GM12865 (cell line): Measurements from ENCODE around the gene VANGL2.

ENCODE experiments used
- DNase-seq: peaks from one replicate; pipeline ENCODE4 v3.0.0; 2010; ENCODE audit warnings: low read depth
- H3K4me3 ChIP-seq: 2 replicates; pipeline ENCODE4 v1.5.1; 2011; ENCODE audit warnings: mild to moderate bottlenecking, low read depth, low read length, control low read depth
- CTCF ChIP-seq: IDR thresholded peaks from 2 replicates; pipeline ENCODE4 v1.5.1; 2011; ENCODE audit warnings: low read length, control low read depth, low read depth, inconsistent platforms; ENCODE audit not compliant: insufficient read depth; ENCODE audit errors: missing control alignments

Gene VANGL2

DNA sequence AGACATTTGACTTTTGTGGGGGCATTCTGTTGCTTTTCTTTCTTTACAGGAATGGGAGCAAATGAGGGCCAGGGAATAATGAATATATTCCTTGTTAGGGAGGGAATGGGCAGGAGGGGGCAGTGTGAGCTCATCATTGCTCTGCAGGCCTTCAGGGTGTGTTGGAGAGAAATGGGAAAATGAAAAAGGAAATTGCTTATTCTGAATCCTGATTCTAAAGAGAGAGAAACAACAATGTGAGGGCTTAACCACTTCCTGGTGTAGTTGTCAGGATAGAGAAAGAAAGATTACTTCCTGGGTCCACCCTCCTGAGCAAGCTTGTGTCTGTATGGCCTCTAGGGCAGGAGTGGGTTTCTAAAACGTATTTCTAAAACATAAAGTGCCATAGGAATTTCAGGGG, 28.3 kb downstream of the VANGL2 start:
- peak; percentile 83 for DNase-seq
- TF ChIP-seq CTCF = peak; percentile 58
- H3K4me3 ChIP-seq = no peak overlapping the region

DNA sequence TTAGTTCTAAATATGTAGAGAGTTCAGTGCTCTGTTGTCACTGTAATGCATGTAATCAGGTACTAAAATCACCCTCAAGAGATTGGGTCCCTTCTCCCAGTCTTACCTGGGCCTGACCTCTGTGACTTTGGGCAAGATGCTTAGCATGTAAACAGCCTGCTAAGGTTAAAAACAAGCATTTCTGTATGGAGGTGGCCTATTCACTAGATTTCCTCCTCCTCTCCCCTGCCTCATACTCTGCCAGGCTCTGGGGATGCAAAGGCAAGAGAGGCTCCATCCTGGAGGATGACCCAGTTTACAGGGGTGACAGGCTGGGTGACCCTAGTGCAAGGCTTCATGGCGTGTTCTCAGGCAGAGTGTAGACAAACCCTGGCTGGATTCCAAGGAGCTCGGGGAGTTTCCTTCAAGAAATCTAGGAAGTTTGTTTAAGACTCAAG, 28.8 kb downstream of the VANGL2 start:
- peak; percentile 54 for DNase-seq
- no peak for TF ChIP-seq CTCF
- peak overlapping the region; percentile 21; the same call in 1 of the 2 replicates for H3K4me3 ChIP-seq

DNA sequence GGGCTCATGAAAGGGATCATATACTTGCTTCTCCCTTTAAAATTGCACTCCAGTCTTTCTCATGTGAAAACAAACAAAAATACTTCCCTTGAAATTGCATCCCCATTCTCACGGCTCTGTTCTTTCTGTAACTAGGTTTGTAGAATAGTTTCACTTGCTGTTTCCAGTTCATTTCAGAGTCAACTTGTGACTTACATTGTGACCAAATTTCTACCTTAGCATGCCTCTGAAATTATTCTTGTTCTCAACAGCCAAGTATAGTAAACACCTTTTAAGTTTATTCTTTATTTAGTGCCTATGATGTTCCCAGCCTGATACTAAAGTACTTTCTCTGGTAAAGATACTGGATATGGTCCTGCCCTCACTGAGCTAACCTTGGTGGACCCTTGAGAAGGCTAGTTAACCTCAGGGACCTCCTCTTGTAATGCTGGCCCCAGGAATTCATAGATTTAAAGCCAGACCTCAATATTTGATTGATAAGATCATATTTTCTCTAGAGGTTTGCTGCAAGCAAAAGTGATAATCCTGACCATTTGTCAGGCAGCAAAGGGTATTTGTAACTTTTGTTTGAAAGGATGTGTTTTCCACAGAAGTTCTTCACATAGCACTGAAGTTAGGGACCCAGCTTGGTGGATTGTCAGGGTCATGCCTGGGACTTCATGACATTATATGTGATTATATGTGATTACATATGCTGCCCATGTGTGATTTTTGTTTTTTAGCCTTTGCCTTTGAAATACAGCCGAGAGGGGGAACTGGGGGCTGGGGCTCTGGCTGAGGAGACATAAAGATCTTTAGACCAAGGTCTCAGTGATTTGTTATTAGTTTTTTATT, 29.6 kb downstream of the VANGL2 start:
- H3K4me3 ChIP-seq = peak overlapping the region; percentile 21; the same call in 1 of the 2 replicates
- no peak for TF ChIP-seq CTCF
- DNase-seq = peak; percentile 92

GRCh38 chr1:160431006-160431405, 30.6 kb downstream of the VANGL2 start:
- DNase-seq = peak; percentile 35
- no peak overlapping the region for H3K4me3 ChIP-seq
- TF ChIP-seq CTCF = no peak

DNA sequence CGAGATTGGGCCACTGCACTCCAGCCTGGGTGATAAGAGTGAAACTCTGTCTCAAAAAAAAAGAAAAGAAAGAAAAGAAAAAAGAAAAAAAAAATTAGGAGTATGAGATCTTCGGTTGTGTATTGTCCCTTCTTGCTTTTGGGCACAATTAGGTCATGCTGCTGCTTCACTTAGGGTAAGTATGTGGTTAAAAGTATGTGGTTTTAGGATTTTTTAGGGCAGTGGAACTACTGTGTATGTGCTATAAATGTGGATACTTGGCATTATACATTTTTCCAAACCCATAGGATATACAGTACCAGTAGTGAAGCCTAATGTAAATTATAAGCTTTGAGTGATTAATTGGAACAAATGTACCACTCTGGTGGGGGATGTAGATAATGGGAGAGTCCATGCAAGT, 31.2 kb downstream of the VANGL2 start:
- DNase-seq = peak; percentile 34
- TF ChIP-seq CTCF = no peak

GRCh38 chr1:160432371-160432786, 32.0 kb downstream of the VANGL2 start:
- DNase-seq = peak; percentile 93
- TF ChIP-seq CTCF = no peak
- peak overlapping the region; percentile 39 for H3K4me3 ChIP-seq

More for the DNA sequence above, 31.2 kb downstream of the VANGL2 start:
- no peak overlapping the region for H3K4me3 ChIP-seq
